ENCODE results near the gene TPM1.
A peak's percentile ranks its signal among the peaks of the same experiment; 100 is the strongest.

Gene TPM1

DNA sequence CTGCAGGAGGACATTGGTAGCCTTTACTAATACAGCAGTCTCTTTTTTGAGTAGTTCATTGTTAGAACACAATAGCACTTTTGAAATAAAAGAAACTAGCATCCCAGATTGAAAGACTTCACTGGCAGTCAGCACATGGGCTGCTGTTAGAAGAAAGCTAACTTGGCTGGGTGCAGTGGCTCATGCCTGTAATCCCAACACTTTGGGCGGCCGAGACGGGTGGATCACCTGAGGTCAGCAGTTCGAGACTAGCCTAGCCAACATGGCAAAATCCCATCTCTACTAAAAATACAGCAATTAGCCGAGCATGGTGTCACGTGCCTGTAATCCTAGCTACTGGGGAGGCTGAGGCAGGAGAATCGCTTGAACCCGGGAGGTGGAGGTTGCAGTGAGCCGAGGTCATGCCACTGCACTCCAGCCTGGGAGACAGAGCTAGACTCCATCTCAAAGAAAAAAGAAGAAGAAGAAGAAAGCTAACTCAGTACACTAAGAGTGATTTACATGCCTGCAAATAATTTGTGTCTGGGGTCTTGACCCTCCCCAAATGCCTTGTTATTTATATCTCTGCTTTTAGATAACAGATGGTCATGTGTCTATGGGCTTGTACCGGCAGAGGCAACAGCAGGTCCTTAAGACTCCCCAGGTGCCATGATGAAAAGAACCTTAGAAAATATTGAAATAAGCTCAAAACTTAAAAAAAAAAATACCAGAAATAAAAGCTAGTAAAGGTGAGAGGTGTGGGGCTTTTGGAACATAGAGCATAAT lies 9.7 kb downstream of the TPM1 start:
- no peak overlapping the region for H3K4me3 ChIP-seq (ENCODE audit: low read depth, low read length)
- TF ChIP-seq, protein P1, sequence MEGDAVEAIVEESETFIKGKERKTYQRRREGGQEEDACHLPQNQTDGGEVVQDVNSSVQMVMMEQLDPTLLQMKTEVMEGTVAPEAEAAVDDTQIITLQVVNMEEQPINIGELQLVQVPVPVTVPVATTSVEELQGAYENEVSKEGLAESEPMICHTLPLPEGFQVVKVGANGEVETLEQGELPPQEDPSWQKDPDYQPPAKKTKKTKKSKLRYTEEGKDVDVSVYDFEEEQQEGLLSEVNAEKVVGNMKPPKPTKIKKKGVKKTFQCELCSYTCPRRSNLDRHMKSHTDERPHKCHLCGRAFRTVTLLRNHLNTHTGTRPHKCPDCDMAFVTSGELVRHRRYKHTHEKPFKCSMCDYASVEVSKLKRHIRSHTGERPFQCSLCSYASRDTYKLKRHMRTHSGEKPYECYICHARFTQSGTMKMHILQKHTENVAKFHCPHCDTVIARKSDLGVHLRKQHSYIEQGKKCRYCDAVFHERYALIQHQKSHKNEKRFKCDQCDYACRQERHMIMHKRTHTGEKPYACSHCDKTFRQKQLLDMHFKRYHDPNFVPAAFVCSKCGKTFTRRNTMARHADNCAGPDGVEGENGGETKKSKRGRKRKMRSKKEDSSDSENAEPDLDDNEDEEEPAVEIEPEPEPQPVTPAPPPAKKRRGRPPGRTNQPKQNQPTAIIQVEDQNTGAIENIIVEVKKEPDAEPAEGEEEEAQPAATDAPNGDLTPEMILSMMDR (IDR thresholded peaks at IDR 0.05; ENCODE audit: low read depth, low read length) = no peak
- peak; percentile 14 for DNase-seq (ENCODE audit: low read depth, low spot score)
- in situ Hi-C loops (cut with HindIII; ENCODE audit: low sequenced_read_pairs) = no loop called here

DNA sequence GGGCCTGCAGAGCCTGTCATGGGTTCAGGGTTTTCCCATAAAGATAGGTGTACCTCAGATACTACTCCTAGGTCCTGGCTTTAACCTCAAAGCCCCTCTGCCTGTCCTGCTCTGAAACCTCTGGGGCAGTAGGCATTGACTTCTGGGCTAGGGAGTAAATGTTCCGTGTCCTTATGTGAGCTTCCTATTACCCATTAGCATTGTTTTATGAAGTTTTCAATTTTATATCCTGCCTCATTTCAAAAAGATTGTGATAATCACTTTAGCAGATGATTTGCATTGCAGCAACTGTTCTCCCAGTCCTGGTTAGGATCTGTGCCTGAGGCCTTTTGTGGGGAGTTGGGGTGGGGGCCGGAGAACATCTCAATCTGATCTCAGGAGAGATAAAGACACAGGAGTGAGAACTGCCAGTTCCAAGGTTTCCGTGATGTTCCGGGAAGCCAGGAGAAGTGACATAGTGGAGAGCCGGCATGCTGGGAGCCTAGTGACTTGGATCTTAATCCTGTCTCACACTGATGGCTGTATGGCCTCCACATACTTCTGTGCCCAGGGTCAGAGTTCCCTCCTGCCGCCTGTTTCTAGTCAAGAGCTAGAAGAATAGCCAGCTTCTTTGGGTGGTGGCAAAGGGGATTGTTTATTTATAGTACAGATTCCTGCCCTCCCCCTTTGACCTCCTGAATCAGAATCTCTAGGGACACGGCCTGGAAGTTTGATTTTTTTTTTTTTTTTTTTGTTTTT lies 10.6 kb downstream of the TPM1 start:
- TF ChIP-seq, protein P1 (IDR thresholded peaks at IDR 0.05; ENCODE audit: low read depth, low read length) = no peak
- no peak overlapping the region for H3K4me3 ChIP-seq (ENCODE audit: low read depth, low read length)
- DNase-seq (ENCODE audit: low read depth, low spot score) = peak; percentile 35
- in situ Hi-C loops (cut with HindIII; ENCODE audit: low sequenced_read_pairs) = no loop called here

DNA sequence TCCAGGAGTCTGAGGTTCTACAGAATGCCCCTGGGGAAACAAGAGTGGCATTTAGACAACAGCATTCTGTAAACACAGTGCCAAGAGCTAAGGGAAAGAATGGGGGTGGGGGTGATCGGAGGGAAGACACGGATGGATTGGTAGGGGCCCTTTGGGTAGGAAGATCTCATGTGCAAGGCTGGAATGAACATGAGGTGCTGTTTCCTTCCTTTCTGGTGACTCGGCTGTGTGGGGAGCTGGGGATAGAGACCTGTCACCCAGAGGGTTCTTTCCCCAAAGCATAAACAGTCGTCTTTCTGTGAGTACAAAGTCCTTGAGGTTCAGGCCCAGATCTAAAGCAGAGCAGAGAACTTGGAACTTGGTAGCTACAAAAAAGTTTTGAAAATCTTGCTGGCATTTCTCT lies 11.7 kb downstream of the TPM1 start:
- H3K4me3 ChIP-seq (ENCODE audit: low read depth, low read length) = no peak overlapping the region
- DNase-seq (ENCODE audit: low read depth, low spot score) = peak; percentile 27
- TF ChIP-seq, protein P1 (IDR thresholded peaks at IDR 0.05; ENCODE audit: low read depth, low read length) = no peak
- in situ Hi-C loops (cut with HindIII; ENCODE audit: low sequenced_read_pairs) = no loop called here

DNA sequence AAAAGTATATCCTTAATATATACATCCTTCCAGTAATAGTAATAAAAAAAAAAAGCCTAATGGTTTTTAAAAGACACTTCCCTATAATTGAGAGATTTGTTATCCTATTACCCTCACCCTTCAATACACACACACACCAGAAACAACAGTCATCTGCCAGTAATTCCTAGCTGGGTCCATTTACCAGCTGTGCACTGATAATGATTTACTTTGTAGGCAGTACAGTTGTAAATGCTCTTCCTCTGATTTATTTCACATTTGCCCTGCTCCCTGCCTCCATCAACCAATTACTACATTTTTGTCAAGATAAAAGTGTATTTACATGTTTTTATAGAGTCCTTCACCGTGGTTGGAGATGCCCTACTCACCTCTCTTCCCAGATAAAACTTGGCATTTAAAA lies 12.4 kb downstream of the TPM1 start:
- in situ Hi-C loops (cut with HindIII; ENCODE audit: low sequenced_read_pairs) = no loop called here
- TF ChIP-seq, protein P1 (IDR thresholded peaks at IDR 0.05; ENCODE audit: low read depth, low read length) = no peak
- peak; percentile 16 for DNase-seq (ENCODE audit: low read depth, low spot score)
- H3K4me3 ChIP-seq (ENCODE audit: low read depth, low read length) = no peak overlapping the region

DNA sequence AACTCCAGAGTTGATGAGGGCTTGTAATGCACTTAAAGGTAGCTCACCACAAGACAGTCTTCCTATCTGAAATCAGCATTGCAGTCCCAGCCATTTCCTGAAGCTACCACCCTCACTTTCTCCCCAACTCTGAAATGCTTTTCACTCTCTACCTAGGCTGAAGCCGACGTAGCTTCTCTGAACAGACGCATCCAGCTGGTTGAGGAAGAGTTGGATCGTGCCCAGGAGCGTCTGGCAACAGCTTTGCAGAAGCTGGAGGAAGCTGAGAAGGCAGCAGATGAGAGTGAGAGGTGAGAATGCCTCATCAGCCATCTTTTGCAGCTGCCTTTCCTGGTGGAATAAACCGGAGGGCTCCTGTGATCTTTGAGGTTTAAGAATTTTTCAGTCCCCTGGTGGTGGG lies 14.3 kb downstream of the TPM1 start:
- TF ChIP-seq, protein P1 (IDR thresholded peaks at IDR 0.05; ENCODE audit: low read depth, low read length) = no peak
- in situ Hi-C loops (cut with HindIII; ENCODE audit: low sequenced_read_pairs) = no loop called here
- peak; percentile 49 for DNase-seq (ENCODE audit: low read depth, low spot score)
- no peak overlapping the region for H3K4me3 ChIP-seq (ENCODE audit: low read depth, low read length)

DNA sequence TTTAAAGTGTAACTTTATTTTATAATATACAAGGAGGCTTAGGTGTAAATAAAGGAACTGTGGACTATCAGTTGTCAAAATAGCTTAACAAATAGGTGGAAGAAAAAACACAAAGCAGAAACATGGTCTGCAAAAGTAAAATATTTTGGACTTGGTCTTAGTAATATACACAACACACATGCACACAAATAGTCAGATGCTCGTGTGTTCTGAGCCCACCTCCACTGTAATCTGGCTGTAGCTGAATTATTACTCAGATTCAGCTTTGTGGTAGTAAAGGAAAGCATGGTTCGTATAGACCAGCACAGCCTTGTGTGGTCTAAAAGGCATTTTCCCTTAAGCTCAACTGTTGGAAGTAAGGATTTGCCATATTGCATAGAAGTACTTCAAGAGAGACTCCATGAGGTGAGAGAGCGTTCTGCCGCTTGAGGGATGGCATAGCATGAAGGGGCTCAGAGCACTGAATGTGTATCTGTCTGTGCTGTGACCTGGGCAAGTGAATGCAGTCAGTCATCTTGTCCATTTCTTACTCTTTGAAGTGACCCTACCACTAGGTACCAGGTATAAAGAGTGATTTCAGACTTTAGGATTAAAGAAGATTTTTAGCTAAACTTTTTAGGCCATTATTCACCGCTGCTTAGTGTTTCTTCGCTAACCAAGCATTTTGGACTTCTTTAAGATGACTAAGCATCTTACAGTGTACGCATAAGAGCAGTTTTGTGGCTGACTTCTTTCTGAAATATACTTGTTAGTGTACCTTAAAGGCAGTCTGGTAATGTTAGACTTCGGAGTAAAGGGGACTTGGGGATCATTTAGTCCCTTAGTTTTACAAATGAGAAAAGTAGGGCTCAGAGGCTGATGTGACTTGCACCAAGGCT lies 15.2 kb downstream of the TPM1 start:
- TF ChIP-seq, protein P1 (IDR thresholded peaks at IDR 0.05; ENCODE audit: low read depth, low read length) = no peak
- H3K4me3 ChIP-seq (ENCODE audit: low read depth, low read length) = no peak overlapping the region
- in situ Hi-C loops (cut with HindIII; ENCODE audit: low sequenced_read_pairs) = no loop called here
- DNase-seq (ENCODE audit: low read depth, low spot score) = peak; percentile 35

All from astrocyte of the spinal cord (primary cell).